Measurements from ENCODE around the gene WDR37.

The WDR37 gene

DNA sequence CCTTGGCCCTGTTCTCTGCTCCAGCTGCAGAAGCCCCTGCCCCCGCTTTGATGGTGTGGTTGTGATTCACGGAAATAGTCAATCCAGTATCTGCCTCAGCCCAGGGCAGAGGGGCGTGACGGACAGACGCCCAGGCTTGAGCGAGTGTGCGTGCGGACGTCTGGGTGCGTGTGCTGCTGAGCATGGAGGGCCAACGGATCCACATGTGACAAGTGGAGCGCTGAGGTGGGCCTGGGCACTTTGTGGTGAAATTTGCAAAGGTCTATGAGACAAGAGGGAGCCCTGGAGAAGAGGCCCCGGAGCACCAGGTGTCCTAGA is 94.4 kb downstream of the WDR37 start:
- TF ChIP-seq EZH2 (IDR thresholded peaks at IDR 0.05; ENCODE audit: borderline replicate concordance, low read length), result no peak
- TF ChIP-seq, protein P1, sequence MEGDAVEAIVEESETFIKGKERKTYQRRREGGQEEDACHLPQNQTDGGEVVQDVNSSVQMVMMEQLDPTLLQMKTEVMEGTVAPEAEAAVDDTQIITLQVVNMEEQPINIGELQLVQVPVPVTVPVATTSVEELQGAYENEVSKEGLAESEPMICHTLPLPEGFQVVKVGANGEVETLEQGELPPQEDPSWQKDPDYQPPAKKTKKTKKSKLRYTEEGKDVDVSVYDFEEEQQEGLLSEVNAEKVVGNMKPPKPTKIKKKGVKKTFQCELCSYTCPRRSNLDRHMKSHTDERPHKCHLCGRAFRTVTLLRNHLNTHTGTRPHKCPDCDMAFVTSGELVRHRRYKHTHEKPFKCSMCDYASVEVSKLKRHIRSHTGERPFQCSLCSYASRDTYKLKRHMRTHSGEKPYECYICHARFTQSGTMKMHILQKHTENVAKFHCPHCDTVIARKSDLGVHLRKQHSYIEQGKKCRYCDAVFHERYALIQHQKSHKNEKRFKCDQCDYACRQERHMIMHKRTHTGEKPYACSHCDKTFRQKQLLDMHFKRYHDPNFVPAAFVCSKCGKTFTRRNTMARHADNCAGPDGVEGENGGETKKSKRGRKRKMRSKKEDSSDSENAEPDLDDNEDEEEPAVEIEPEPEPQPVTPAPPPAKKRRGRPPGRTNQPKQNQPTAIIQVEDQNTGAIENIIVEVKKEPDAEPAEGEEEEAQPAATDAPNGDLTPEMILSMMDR (IDR thresholded peaks at IDR 0.05; ENCODE audit: low read length), result no peak
- H3K27ac ChIP-seq (ENCODE audit: low read depth, low read length, poor library complexity, severe bottlenecking), result no peak overlapping the region
- H3K79me2 ChIP-seq (ENCODE audit: insufficient read depth, low read length), result no peaks in the 10 kb centered on the region
- H3K9me2 ChIP-seq (ENCODE audit: low read depth, low read length), result no peaks in the 10 kb centered on the region
- no peaks in the 10 kb centered on the region for H3K27me3 ChIP-seq (ENCODE audit: insufficient read depth, low read length)
- H3K9me3 ChIP-seq (ENCODE audit: low read length), result peaks cover 3% of the 10 kb centered on the region; the same call in 1 of the 2 replicates
- no peaks in the 10 kb centered on the region for H4K20me1 ChIP-seq (ENCODE audit: insufficient read depth, low read length)
- H3K4me2 ChIP-seq (ENCODE audit: low read length), result no peak overlapping the region
- H3K9ac ChIP-seq (ENCODE audit: low read length), result no peak overlapping the region
- H3K36me3 ChIP-seq (ENCODE audit: insufficient read depth, low read length), result no peaks in the 10 kb centered on the region
- H3F3A ChIP-seq (ENCODE audit: insufficient read depth, low read length), result no peaks in the 10 kb centered on the region
- H3K4me1 ChIP-seq (ENCODE audit: insufficient read depth, low read length, severe bottlenecking), result no peaks in the 10 kb centered on the region
- no peak overlapping the region for H3K4me3 ChIP-seq (ENCODE audit: low read depth, low read length, poor library complexity, severe bottlenecking)
- no peak overlapping the region for H2AFZ ChIP-seq (ENCODE audit: low read length)

GRCh38 chr10:1151076-1152033 is 95.2 kb downstream of the WDR37 start:
- H3K36me3 ChIP-seq (ENCODE audit: insufficient read depth, low read length), result no peaks in the 10 kb centered on the region
- no peak overlapping the region for H3K4me3 ChIP-seq (ENCODE audit: low read depth, low read length, poor library complexity, severe bottlenecking)
- H3K9me2 ChIP-seq (ENCODE audit: low read depth, low read length), result no peaks in the 10 kb centered on the region
- no peaks in the 10 kb centered on the region for H3K27me3 ChIP-seq (ENCODE audit: insufficient read depth, low read length)
- H3K4me2 ChIP-seq (ENCODE audit: low read length), result no peak overlapping the region
- no peaks in the 10 kb centered on the region for H3K4me1 ChIP-seq (ENCODE audit: insufficient read depth, low read length, severe bottlenecking)
- no peaks in the 10 kb centered on the region for H3F3A ChIP-seq (ENCODE audit: insufficient read depth, low read length)
- no peak for TF ChIP-seq EZH2 (IDR thresholded peaks at IDR 0.05; ENCODE audit: borderline replicate concordance, low read length)
- TF ChIP-seq, protein P1 (IDR thresholded peaks at IDR 0.05; ENCODE audit: low read length), result no peak
- H3K79me2 ChIP-seq (ENCODE audit: insufficient read depth, low read length), result no peaks in the 10 kb centered on the region
- H2AFZ ChIP-seq (ENCODE audit: low read length), result no peak overlapping the region
- H3K9me3 ChIP-seq (ENCODE audit: low read length), result peaks cover 3% of the 10 kb centered on the region; the same call in 1 of the 2 replicates
- H3K9ac ChIP-seq (ENCODE audit: low read length), result no peak overlapping the region
- H4K20me1 ChIP-seq (ENCODE audit: insufficient read depth, low read length), result no peaks in the 10 kb centered on the region
- no peak overlapping the region for H3K27ac ChIP-seq (ENCODE audit: low read depth, low read length, poor library complexity, severe bottlenecking)

DNA sequence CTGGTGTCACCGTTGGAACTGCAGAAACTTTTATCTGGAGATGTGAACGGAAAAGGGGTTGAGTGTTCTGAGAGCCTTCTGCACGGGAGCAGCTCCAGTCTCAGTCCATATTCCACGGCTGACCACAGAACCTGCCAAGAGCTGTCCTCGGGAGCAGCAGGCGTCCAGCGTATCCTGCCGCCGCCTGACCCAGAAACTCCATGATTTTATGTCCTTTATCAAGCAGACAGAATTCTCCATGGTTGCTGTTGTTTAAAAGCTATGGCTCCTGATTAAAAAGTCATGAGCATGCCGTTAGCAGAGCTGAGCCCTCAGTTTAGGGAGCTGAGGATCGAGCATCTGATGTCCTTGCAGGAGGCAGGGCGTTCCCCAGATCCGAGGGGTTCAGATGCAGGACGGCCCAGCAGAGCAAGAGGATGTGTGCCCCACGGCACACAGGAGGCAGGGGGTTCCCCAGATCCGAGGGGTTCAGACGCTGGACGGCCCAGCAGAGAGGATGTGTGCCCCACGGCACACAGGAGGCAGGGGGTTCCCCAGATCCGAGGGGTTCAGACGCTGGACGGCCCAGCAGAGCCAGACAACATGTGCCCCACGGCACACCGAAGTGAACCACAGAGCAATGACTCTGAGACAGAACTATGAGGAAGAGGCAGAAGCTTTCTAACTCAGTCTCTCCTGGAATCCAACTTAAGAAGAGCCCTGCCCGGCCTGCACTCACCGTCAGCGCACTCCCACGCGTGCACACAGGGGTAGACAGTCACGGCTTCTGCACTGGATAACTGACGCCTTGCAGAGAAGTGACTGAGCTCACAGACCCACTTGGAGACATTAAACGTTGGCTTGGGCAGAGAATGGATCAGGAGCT is 96.4 kb downstream of the WDR37 start:
- TF ChIP-seq, protein P1 (IDR thresholded peaks at IDR 0.05; ENCODE audit: low read length), result no peak
- no peak for TF ChIP-seq EZH2 (IDR thresholded peaks at IDR 0.05; ENCODE audit: borderline replicate concordance, low read length)
- Histone ChIP-seq H3K4me3 (ENCODE audit: low read depth, low read length, poor library complexity, severe bottlenecking) (no peak overlapping the region), H3K27me3 (ENCODE audit: insufficient read depth, low read length) (no peaks in the 10 kb centered on the region), H3K4me1 (ENCODE audit: insufficient read depth, low read length, severe bottlenecking) (no peaks in the 10 kb centered on the region), H3K9me2 (ENCODE audit: low read depth, low read length) (no peaks in the 10 kb centered on the region), H3K27ac (ENCODE audit: low read depth, low read length, poor library complexity, severe bottlenecking) (no peak overlapping the region), H3K36me3 (ENCODE audit: insufficient read depth, low read length) (no peaks in the 10 kb centered on the region), H3K79me2 (ENCODE audit: insufficient read depth, low read length) (no peaks in the 10 kb centered on the region), H3F3A (ENCODE audit: insufficient read depth, low read length) (no peaks in the 10 kb centered on the region), H4K20me1 (ENCODE audit: insufficient read depth, low read length) (no peaks in the 10 kb centered on the region), H2AFZ (ENCODE audit: low read length) (no peak overlapping the region), H3K9me3 (ENCODE audit: low read length) (no peaks in the 10 kb centered on the region), H3K4me2 (ENCODE audit: low read length) (no peak overlapping the region), H3K9ac (ENCODE audit: low read length) (no peak overlapping the region)

Data from OCI-LY1 (cell line).